ENCODE data around the gene KPNA3.

DNA sequence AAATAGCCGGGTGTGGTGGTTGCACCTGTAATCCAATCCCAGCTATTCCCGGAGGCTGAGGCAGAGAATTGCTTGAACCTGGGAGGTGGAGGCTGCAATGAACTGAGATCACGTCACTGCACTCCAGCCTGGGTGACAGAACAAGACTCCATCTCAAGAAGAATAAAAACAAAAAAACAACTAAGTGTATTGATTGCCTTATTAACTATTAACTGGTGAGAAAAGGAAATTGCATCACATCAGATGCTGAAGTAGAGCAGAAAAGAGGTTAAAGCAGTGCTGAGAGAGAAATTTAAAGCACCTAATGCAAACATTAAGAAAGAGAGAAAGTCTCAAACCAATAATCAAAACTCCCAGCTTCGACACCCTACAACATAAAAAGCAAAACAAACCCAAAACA is 38.3 kb downstream of the KPNA3 start:
- TF ChIP-seq POLR2A (IDR thresholded peaks at IDR 0.05; ENCODE audit: low read length), result no peak
- no peak for TF ChIP-seq GATA1 (IDR thresholded peaks at IDR 0.05; ENCODE audit: low read depth, low read length)

All from erythroblast (primary cell).